OCI-LY1 (cell line): ENCODE results near the gene TTC6.

Source experiments
- H2AFZ ChIP-seq: fragments of 200-600 bp; sonication (generic), shearing (Covaris generic); 2 replicates; pipeline ENCODE4 v1.6.0; 2014; ENCODE audit warnings: antibody characterized with exemption, mild to moderate bottlenecking, low read length
- H3F3A ChIP-seq: fragments of 200-600 bp; sonication (generic), shearing (Covaris generic); 2 replicates; pipeline ENCODE4 v1.6.0; 2014; ENCODE audit warnings: mild to moderate bottlenecking, antibody characterized with exemption, low read length, moderate library complexity; ENCODE audit not compliant: insufficient read depth
- H3K27ac ChIP-seq: fragments of 200-600 bp; sonication (generic); 2 replicates; pipeline ENCODE4 v1.5.1; 2014; ENCODE audit warnings: low read length, mixed run types, mild to moderate bottlenecking, low read depth; ENCODE audit not compliant: poor library complexity, severe bottlenecking
- H3K27me3 ChIP-seq: fragments of 200-600 bp; sonication (generic); 2 replicates; pipeline ENCODE4 v1.6.0; 2014; ENCODE audit warnings: antibody characterized with exemption, mild to moderate bottlenecking, low read length, moderate library complexity; ENCODE audit not compliant: insufficient read depth
- H3K36me3 ChIP-seq: fragments of 200-600 bp; sonication (generic); 2 replicates; pipeline ENCODE4 v1.6.1; 2014; ENCODE audit warnings: mild to moderate bottlenecking, antibody characterized with exemption, low read length, moderate library complexity, mixed read lengths; ENCODE audit not compliant: insufficient read depth
- H3K4me1 ChIP-seq: fragments of 200-600 bp; sonication (generic); 2 replicates; pipeline ENCODE4 v1.5.1; 2014; ENCODE audit warnings: mild to moderate bottlenecking, low read length, moderate library complexity; ENCODE audit not compliant: insufficient read depth, severe bottlenecking
- H3K4me2 ChIP-seq: fragments of 200-600 bp; sonication (generic), shearing (Covaris generic); 2 replicates; pipeline ENCODE4 v1.6.1; 2014; ENCODE audit warnings: low read length
- H3K4me3 ChIP-seq: fragments of 200-600 bp; sonication (generic); 2 replicates; pipeline ENCODE4 v1.5.1; 2014; ENCODE audit warnings: low read length, low read depth, mild to moderate bottlenecking, mixed read lengths; ENCODE audit not compliant: poor library complexity, severe bottlenecking
- H3K79me2 ChIP-seq: fragments of 200-600 bp; shearing (Covaris generic); 2 replicates; pipeline ENCODE4 v1.6.1; 2016; ENCODE audit warnings: mixed run types, low read length, mixed read lengths; ENCODE audit not compliant: insufficient read depth
- H3K9ac ChIP-seq: fragments of 200-600 bp; sonication (generic), shearing (Covaris generic); 2 replicates; pipeline ENCODE4 v1.6.1; 2014; ENCODE audit warnings: mild to moderate bottlenecking, low read length, mixed read lengths
- H3K9me2 ChIP-seq: fragments of 200-600 bp; sonication (generic), shearing (Covaris generic); 2 replicates; pipeline ENCODE4 v1.6.1; 2014; ENCODE audit warnings: low read depth, mild to moderate bottlenecking, low read length, mixed read lengths
- H3K9me3 ChIP-seq: fragments of 200-600 bp; shearing (Covaris generic); 2 replicates; pipeline ENCODE4 v1.6.1; 2014; ENCODE audit warnings: low read length, mixed read lengths
- H4K20me1 ChIP-seq: fragments of 200-600 bp; sonication (generic), shearing (Covaris generic); 2 replicates; pipeline ENCODE4 v1.6.0; 2016; ENCODE audit warnings: mild to moderate bottlenecking, low read length; ENCODE audit not compliant: insufficient read depth
- EZH2 ChIP-seq: fragments of 200-600 bp; sonication (generic), shearing (Covaris generic); IDR thresholded peaks from 2 replicates; pipeline ENCODE4 v1.8.0; 2017; ENCODE audit warnings: borderline replicate concordance, mixed run types, mild to moderate bottlenecking, antibody characterized with exemption, low read length, moderate library complexity, mixed read lengths
- TF ChIP-seq, protein P1 (sequence below): fragments of 200-600 bp; sonication (generic), shearing (Covaris generic); IDR thresholded peaks from 2 replicates; pipeline ENCODE4 v1.5.1; 2017; ENCODE audit warnings: mild to moderate bottlenecking, antibody characterized with exemption, low read length, moderate library complexity, mixed read lengths

TTC6 gene

DNA sequence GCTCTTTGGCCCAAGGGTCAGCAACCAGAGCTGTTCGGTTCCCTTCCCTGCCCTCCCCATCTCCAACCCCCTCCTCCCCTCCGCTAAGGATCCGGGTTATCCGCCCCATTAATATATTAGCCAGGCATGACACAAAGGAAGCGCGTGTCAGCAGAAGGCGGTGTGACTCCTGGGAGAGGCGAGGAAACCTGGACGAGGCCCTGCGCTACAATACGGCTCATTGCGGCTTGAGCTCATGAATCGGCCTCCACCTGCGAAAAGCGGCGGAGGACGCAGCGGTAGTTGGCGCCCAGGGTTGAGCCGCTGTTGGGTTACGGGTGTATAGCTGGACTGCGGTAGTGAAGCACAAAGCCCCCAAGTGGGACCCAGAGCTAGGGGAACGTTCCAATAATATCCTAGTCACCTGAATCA, 10.3 kb upstream of the TTC6 start:
- no peak for TF ChIP-seq EZH2
- TF ChIP-seq, protein P1, sequence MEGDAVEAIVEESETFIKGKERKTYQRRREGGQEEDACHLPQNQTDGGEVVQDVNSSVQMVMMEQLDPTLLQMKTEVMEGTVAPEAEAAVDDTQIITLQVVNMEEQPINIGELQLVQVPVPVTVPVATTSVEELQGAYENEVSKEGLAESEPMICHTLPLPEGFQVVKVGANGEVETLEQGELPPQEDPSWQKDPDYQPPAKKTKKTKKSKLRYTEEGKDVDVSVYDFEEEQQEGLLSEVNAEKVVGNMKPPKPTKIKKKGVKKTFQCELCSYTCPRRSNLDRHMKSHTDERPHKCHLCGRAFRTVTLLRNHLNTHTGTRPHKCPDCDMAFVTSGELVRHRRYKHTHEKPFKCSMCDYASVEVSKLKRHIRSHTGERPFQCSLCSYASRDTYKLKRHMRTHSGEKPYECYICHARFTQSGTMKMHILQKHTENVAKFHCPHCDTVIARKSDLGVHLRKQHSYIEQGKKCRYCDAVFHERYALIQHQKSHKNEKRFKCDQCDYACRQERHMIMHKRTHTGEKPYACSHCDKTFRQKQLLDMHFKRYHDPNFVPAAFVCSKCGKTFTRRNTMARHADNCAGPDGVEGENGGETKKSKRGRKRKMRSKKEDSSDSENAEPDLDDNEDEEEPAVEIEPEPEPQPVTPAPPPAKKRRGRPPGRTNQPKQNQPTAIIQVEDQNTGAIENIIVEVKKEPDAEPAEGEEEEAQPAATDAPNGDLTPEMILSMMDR = no peak
- no peak overlapping the region for H3K4me3 ChIP-seq
- no peaks in the 10 kb centered on the region for H4K20me1 ChIP-seq
- no peaks in the 10 kb centered on the region for H3K9me2 ChIP-seq
- H3K27ac ChIP-seq = no peak overlapping the region
- H3K9ac ChIP-seq = no peak overlapping the region
- H3K79me2 ChIP-seq = no peaks in the 10 kb centered on the region
- no peak overlapping the region for H2AFZ ChIP-seq
- no peaks in the 10 kb centered on the region for H3K36me3 ChIP-seq
- no peaks in the 10 kb centered on the region for H3K9me3 ChIP-seq
- no peaks in the 10 kb centered on the region for H3K4me1 ChIP-seq
- H3F3A ChIP-seq = no peaks in the 10 kb centered on the region
- no peak overlapping the region for H3K4me2 ChIP-seq
- H3K27me3 ChIP-seq = no peaks in the 10 kb centered on the region

DNA sequence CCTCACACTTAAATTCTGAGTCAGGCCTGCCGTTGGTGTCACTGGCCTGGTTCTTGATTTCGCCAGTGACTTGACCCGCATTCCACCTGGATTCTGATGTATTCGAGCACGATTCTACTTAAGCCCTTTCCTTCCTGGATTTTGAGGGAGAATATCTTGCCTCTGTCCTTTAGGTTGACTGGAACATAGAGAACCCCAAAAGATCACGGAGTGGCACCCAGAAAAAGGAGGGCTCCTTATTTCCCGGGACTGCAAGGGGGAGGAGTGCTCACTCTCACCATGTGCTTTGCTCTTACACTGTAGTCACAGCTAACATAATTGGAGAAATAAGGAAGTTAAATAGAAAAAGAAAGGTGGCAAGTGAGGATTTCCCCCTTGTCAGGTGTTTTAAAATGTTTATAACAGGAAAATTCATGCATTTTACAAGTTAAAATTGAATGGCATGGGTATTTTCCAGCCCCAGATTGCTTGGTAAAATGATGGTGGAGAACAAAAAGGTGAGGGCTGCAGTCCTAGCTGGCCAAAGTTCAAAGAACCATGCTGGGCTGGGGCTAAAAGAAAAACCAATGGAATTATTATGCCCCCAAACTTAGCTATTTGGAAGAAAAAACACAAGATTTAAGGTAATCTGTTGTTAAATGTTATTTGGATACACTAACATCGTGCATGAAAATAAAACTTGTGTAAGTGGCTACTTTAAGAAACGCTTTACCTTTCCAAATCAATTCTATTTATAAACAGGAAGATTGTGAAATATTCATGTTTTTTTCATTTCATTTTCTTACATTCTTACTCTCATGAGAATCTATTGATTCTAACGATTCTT, 9.2 kb upstream of the TTC6 start:
- Histone ChIP-seq H3K9me2 (no peaks in the 10 kb centered on the region), H3F3A (no peaks in the 10 kb centered on the region), H3K79me2 (no peaks in the 10 kb centered on the region), H3K4me3 (no peak overlapping the region), H3K36me3 (no peaks in the 10 kb centered on the region), H4K20me1 (no peaks in the 10 kb centered on the region), H3K4me2 (no peak overlapping the region), H3K9me3 (no peaks in the 10 kb centered on the region), H3K27ac (no peak overlapping the region), H3K4me1 (no peaks in the 10 kb centered on the region), H3K9ac (no peak overlapping the region), H2AFZ (no peak overlapping the region), H3K27me3 (no peaks in the 10 kb centered on the region)
- no peak for TF ChIP-seq EZH2
- TF ChIP-seq, protein P1 = no peak

DNA sequence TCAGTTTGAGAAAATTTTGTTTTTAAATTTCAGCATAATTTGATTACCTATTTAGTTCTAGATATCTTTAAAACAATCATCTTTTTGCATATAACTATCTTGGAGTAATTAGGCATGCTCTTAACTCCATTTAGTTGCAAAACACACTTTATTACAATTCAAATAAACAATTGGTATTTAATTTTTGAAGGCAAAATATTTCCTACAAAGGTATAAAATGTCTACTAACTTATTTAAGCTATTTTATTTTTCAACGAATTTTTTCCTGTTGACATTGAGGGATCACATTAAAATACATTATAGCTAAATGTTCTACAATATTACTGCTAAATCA, 8.7 kb upstream of the TTC6 start:
- Histone ChIP-seq H3K9ac (no peak overlapping the region), H3K27ac (no peak overlapping the region), H4K20me1 (no peaks in the 10 kb centered on the region), H3K36me3 (no peaks in the 10 kb centered on the region), H3K4me1 (no peaks in the 10 kb centered on the region), H3K4me2 (no peak overlapping the region), H2AFZ (no peak overlapping the region), H3K9me3 (no peaks in the 10 kb centered on the region), H3K79me2 (no peaks in the 10 kb centered on the region), H3F3A (no peaks in the 10 kb centered on the region), H3K27me3 (no peaks in the 10 kb centered on the region), H3K4me3 (no peak overlapping the region), H3K9me2 (no peaks in the 10 kb centered on the region)
- TF ChIP-seq, protein P1 = no peak
- TF ChIP-seq EZH2 = no peak
